Measurements from ENCODE around the gene UHRF1. TPM values are rescaled to one million over a fixed set of nuclear protein-coding genes. Genes with fewer than 3 reads are reported as not detected.
A peak's percentile ranks its signal among the peaks of the same experiment; 100 is the strongest.
"Not testable (repeated sequence)": the region's sequence is repeated elsewhere in the genome, so short reads cannot be mapped to it uniquely, and the experiment has no call there.

UHRF1 gene
- total RNA-seq (2014; rRNA removed; shearing (Covaris generic)) = 30.1 and 40.7 TPM in 2 replicates
- 42.8 and 47.6 TPM in 2 replicates for polyA plus RNA-seq (2015; cell fraction: cytosol; rRNA removed)
- 70.4 and 78.7 TPM in 2 replicates for polyA plus RNA-seq (2015; cell fraction: nucleus; rRNA removed)

DNA sequence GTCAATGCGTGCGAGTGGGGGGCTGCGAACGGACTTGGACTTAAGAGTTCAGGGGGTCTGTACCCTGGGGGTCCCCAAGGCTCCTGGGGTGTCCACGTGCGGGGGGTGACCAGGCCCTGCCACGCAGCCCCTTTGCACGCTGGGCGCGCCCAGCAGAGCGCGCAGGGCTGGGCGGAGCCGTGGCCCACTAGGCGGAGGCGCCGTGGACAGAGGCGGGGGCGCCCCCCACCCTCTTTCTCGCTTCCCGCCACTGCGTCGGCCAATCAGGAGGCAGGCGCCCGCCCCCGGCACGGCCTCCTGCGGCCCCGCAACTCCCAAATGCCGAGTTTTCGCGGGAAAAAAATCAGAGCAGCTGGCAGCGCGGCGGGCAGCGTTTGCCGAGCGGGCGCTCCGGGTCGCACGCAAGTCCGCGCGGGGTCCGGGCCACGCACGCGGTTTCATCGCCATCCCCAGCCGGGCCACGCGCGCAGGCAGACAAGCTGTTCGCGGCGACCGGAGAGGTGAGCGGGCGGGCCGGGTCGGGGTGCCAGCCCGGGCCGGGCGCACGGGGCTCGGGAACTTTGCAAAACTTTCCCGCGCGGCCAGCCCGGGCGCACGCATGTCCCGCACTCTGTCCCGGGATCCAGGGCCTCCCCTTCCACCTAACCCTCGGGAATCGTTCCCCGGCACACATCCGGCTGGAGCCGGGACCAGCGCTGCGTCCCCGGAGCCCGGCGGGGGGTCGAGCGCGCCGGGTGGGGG is at the start of gene UHRF1:
UHRF1 (plus strand) TSS at position 346 of the 741 bp plus-strand sequence. CDS start 1,385 bp downstream, outside the sequence.
- peak; percentile 18 for DNase-seq (ENCODE audit: low read depth)

DNA sequence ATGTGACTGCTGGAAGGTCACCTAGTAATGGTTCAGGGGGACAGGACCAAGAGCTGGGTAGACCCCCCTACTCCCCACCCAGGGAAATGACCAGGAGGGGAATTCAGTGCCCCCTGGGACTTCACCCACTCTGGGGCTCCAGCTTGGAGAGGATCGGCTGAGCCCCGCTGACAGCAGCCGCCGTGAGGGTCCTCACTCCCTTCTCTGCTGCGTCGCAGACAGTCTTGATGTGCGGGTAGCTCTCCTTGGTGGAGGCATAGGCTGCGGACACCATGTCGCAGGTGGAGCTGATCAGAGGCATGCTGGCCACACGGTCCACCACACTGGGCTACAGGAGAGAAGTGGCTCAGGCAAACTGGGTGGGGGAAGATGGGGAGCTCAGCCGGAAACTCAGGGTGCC is 49.6 kb upstream of the UHRF1 start:
- DNase-seq (ENCODE audit: low read depth) = no peak

DNA sequence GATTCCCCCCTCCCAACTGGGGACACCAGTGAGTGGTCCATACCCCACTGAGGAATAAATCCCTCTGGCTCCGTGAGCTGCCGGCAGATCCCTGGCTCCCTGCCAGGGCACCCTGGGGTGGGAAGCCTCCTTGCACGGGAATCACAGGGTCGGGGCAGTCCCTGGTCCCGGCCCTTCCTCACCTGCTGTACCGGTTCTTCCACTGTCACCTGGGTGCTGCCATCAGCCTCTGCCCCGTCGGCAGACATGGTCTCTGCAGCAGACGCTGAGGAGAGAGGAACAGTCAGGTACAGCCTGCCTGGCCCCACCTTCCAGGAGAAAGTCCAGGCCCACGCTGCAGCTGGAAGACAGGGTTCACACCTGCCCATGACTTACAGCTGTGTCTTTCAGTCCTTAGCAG is 48.2 kb upstream of the UHRF1 start:
- no peak for DNase-seq (ENCODE audit: low read depth)

DNA sequence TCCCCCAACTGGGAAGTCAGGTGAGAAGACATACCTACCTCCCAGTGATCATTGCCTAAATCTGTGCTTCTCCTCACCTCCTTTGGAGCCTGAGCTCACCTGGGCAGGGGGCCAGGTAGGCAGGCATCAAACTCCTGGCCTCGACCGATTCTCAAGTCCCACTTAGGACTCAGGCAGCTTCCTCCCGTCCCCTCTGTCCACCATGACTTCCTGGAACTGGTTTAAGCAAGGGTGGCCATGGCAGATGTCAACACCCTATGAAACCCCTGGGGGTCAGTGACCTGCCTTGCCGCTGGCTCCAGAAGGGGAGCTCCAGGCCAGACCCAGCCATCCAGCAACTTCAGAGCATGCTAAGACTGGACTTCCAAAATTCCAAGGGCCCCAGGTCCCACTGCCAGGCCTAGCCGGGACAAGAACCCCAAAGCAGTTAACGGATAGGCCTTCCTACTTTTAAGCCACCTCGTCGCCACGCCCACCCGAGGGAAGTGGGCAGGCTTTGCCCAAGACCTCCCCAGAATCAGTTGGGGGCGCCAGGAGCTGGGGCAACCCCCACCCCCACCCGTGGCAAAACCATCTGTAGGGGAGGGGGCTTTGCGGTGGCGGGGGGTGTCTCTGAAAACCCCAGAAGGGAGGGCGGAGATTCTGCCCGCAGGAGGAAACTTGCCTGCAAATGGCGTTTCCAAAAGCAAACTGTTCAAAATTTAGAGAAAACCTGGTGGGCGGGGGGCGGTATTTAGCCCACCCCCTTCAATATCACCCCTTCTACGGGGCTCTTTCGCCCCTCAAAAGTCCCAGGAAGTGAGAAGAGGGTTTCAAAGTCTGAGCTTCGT is 42.5 kb upstream of the UHRF1 start:
- no peak for DNase-seq (ENCODE audit: low read depth)

DNA sequence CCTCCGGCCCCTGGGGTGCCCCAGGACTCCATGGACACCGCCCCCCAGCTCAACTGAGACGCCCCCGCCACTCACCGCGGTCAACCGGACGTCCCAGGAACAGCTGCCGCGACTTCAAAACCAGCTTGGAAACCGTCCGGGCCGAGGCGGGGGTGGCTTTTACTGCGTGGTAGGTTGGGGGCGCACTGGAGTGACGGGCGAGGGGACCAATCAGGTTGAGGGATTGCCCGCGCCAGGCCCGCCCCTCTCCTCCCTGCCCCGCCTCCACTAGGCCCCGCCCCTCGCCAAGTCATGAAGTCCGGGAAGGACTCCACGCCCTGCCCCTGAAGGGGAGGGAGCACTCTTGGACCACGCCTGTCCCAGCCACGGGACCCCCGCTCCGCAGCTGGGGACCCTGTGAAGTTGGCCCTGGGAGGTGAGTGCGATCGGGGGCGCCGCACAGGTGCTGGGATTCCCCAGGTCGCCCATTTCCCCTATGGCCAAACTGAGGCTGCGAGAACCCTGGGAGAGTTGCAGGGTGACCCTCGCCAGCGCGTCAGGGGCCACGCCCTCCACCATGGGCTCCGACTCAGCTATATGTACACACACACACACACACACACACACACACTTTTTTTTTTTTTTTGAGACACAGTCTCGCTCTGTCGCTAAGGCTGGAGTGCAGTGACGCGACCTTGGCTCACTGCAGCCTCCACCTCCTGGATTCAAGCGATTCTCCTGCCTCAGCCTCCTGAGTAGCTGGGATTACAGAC is 41.6 kb upstream of the UHRF1 start, which contains the start of gene PLIN3:
PLIN3 (minus strand) TSS at position 134 of the 752 bp plus-strand sequence. CDS start 6,273 bp downstream, outside the sequence.
- peak; percentile 80 for DNase-seq (ENCODE audit: low read depth)

DNA sequence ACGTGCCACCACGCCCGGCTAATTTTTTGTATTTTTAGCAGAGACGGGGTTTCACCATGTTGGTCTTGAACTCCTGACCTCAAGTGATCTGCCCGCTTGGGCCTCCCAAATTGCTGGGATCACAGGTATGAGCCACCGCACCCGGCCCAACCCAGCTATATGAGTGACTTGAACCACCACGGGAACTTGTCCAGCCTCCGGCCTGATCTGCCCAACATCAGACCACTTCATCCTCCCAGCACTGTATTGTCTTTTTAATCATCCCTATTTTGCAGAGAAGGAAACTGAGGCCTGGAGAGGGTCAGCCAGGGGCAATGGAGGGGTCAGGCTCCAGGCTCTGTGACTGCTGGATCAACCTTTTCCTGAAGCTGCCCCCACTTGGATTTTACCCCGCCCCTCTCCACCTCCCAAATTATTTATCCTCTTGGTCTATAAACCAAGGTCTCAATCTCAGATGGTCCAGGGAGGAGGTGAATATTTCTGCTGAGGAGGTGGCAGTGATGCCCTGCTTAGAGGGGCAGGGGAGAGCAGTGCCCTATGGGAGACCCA is 40.9 kb upstream of the UHRF1 start:
- no peak for DNase-seq (ENCODE audit: low read depth)

DNA sequence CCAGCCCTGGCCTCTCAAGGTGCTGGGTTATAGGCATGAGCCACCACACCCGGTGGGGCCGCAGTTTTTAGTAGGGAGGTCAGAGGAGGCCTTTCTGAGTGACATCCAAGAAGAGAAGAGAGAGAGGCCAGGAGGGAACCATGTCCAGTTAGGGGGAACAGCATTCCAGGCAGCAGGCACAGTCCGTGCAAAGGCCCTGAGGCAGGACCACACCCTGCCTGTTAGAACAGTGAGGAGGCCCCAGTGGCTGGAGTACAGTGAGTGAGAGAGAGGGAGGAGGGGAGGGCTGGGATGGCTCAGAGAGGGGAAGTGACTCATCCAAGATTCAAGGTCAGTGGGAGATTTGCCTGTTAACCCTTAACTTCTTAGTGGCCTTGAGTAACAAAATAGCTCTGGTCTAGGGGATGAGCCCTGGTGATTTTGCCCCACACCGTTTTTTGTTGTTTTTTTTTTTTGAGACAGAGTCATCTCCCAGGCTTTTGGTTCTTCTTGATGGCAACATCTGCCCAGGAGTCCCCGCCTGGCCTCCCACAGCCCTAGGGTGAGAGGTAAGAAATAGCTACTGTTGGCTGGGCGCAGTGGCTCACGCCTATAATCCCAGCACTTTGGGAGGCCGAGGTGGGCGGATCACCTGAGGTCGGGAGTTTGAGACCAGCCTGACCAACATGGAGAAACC is 39.1 kb upstream of the UHRF1 start:
- DNase-seq (ENCODE audit: low read depth) = peak; percentile 93

DNA sequence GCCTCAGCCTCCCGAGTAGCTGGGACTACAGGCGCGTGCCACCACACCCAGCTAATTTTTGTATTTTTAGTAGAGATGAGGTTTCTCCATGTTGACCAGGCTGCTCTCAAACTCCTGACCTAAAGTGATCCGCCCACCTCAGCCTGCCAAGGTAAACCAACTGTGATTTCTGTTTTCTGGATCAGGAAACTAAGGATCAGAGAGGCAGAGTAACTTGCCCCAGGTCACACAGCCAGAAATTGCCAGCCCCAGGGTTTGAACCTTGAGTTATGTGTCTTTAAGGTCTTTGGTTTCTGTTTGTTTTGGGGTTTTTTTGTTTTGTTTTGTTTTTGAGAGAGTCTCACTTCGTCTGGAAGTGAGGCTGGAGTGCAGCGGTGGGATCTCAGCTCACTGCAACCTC is 37.6 kb upstream of the UHRF1 start:
- DNase-seq (ENCODE audit: low read depth) = no peak

DNA sequence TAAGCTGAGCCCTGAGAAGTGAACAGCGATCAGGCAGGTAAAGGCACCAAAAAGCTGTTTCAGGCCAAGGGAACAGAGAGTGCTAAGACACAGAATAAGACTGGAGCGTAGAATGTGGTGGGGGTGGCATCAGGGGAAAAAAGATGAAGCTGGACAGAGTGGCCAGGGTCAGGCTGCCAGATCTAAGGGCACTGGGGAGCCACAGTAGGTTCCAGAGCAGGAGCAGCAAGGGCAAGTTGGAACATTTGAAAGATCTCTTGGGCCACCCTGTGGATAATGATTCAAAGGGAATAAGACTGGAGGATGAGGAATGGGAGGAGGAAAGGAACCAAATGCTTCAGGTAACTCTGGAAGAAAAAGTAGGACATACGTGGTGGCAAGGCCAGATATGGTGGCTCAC is 35.4 kb upstream of the UHRF1 start:
- DNase-seq (ENCODE audit: low read depth) = no peak

DNA sequence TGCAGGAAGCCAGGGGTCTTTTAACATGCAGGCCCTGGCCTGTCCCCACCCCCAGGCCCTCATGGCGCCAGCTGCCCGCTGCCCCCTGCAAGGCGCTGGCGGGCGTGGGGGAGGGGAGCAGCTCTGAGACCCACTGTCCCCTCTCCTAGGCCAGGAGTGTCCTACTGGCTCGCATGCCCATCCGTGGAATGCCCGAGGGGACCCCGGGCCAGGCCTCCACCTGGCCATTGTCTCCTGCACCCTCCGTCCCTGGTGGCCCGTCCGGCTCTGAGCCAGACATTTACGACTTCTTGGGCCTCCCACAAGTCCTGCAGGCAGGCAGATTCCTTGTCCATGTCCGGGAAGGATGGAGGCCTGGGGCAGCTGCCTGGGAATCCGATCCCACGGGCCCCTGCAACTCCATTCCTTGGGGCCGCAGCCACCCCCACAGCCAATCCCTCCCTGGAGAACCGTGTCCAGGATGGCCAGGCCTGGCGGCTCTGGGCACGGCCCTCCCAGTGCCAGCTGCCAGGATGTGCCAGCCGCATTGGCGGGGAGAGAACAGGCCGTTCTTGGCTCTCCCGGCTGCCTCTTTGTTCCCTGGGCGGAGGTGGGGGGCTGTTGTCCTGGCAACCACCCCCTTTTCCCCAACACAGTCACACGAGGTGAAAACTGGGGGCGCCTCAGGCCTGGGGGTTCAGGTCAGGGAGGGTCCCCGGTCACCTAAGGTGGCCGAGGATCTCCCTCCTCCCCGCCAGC is 31.4 kb upstream of the UHRF1 start:
- no peak for DNase-seq (ENCODE audit: low read depth)

DNA sequence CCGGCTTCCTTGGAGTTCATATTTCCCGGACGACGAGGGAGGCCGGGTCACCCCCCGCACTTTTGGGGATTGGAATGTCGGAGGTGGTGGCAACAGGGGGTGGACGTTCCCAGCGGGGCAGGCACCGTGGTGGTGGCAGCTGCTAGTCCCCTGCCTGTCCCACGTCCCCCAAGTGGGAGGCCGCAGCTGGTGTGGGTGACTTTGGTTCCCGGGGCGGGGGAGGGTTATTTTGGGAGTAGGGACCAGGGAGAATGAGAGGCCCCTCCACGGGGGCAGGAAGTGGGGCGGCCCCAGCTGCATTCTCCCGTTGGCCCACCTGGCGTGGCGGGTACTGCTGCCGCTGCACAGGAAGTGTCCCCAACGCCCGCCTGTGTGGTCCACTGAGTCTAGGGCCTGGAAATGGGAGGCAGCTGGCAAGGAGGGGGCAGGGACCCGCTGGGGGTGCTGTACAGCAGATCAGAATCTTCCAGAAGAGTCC is 30.8 kb upstream of the UHRF1 start:
- no peak for DNase-seq (ENCODE audit: low read depth)

DNA sequence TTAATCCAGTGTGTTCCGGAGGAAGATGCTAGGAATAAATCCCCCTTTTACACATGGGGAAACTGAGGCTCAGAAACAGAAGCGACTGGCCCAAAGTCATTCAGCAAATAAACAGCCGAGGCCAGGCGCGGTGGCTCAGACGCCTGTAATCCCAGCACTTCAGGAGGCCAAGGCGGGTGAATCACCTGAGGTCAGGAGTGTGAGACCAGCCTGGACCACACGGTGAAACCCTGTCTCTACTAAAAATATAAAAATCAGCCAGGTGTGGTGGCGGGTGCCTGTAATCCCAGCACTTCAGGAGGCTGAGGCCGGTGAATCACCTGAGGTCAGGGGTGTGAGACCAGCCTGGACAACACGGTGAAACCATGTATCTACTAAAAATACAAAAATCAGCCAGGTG is 30.3 kb upstream of the UHRF1 start:
- no peak for DNase-seq (ENCODE audit: low read depth)

DNA sequence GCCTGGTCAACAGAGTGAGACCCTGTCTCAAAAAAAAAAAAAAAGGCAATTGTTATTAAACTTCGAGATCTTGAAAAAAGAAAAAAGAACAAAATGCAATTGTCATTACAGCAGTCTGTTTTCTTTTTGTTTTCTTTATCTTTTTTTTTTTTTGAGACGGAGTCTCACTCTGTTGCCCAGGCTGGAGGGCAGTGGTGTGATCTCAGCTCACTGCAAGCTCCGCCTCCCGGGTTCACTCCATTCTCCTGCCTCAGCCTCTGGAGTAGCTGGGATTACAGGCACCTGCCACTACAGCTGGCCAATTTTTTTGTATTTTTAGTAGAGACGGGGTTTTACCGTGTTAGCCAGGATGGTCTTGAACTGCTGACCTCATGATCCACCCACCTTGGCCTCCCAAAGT is 26.4 kb upstream of the UHRF1 start:
- DNase-seq (ENCODE audit: low read depth) = not testable (repeated sequence)

DNA sequence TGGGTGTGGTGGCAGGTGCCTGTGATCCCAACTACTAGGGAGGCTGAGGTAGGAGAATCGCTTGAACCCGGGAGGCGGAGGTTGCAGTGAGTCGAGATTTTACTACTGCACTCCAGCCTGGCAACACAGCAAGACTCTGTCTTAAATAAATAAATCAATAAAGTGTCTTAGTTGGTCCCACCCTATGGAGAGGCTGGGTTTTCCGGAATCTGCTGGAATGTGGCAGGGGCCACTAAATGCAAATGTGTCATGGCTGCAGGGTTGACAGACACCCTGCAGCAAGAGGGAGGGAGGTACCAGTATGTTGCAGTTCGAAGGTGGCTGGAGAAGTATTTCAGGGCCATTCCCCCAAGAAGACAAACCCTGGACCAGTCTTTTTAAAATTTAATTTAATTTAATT is 24.3 kb upstream of the UHRF1 start:
- not testable (repeated sequence) for DNase-seq (ENCODE audit: low read depth)

DNA sequence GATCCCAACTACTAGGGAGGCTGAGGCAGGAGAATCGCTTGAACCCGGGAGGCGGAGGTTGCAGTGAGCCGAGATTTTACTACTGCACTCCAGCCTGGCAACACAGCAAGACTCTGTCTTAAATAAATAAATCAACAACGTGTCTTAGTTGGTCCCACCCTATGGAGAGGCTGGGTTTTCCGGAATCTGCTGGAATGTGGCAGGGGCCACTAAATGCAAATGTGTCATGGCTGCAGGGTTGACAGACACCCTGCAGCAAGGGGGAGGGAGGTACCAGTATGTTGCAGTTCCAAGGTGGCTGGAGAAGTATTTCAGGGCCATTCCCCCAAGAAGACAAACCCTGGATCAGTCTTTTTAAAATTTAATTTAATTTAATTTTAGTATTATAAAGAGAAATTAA is 21.5 kb upstream of the UHRF1 start:
- DNase-seq (ENCODE audit: low read depth) = not testable (repeated sequence)

DNA sequence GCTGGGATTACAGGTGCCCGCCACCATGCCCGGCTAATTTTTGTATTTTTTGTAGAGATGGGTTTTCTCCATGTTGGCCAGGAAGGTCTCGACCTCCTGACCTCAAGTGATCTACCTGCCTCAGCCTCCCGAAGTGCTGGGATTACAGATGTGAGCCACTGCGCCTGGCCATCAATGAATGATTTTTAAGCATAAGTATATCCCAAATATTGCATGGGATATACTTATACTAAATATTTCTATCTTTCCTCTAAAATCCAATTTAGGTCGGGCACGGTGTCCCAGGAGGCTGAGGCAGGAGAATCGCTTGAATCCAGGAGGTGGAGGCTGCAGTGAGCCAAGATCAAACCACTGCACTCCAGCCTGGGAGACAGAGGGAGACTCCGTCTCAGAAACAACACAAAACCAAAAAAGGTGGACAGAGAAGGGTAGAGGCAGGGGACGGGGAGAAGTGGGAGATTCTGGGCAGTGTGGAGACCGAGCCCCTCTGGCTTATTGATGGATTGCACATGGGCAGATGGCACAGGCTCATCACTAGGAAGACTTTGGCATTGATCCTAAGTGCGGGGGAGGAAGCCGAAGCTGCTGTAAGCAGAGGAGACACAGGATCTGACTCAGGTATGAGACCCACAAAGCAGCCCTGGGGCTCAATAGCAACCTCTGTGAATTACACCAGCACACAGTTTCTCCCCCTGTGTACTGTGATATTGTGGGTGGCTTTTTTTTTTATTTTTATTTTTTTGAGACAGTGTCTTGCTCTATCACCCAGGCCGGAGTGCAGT is 20.1 kb upstream of the UHRF1 start:
- DNase-seq (ENCODE audit: low read depth) = peak; percentile 85

DNA sequence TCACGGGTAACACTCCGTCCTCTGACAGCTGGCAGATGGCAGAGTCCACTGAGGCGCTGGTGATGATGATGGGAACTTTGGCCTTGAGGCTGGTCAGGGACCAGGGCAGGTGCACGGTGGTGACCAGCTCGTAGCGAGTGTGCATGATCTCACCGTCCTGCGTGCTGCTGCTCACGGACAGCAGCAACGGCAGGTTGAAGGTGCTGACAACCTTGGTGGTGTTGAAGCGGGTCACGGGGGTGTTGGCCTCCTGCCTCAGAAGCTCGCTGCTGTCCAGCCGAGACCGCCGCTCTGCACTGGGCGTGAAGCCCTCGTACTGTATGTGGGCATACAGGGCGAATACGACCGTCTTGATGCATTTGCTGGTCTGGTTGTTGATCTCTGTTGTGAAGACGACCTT is 18.2 kb upstream of the UHRF1 start:
- no peak for DNase-seq (ENCODE audit: low read depth)

DNA sequence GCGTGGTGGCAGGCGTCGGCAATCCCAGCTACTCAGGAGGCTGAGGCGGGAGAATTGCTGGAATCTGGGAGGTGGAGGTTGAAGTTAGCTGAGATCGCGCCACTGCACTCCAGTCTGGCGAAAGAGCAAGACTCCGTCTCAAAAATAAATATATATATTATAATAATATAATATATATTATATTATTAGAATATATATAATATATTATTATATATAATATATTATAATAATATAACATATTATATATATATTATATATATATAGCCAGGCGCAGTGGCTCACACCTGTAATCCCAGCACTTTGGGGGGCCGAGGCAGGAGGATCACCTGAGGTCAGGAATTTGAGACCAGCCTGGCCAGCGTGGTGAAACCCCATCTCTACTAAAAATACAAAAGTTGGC is 16.3 kb upstream of the UHRF1 start:
- DNase-seq (ENCODE audit: low read depth) = not testable (repeated sequence)

DNA sequence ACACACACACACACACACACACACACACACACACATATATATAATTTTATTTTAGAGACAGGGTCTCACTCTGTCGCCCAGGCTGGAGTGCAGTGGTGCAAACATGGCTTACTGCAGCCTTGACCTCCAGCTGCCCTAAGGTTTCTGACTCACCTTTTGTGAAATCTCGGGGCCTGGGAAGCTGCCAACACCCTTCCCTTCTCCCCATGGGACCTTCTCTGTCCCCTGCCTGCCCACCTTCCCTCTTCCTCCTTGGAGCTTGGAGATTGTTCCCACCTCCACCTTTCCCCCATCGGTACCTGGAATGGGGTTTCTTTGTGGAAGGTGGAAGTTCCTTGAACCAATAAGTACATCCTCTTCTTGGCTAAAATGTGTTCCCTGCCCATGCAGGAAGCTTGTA is 12.9 kb upstream of the UHRF1 start:
- peak; percentile 50 for DNase-seq (ENCODE audit: low read depth)
